Endothelial cell of umbilical vein (primary cell): ENCODE results near the gene GSTO2.

Experiments
- EZH2 ChIP-seq: IDR thresholded peaks from 2 replicates; pipeline ENCODE4 v1.6.1; 2012; ENCODE audit warnings: borderline replicate concordance, low read depth, mild to moderate bottlenecking, moderate library complexity, low read length, inconsistent platforms; ENCODE audit not compliant: severe bottlenecking
- MYC ChIP-seq: IDR thresholded peaks from one replicate; pipeline ENCODE4 v1.6.1; 2011; ENCODE audit warnings: mild to moderate bottlenecking, low read depth, low read length
- POLR2A ChIP-seq: IDR thresholded peaks from 2 replicates; pipeline ENCODE4 v1.6.1; 2012; ENCODE audit warnings: low read depth, mild to moderate bottlenecking, control low read depth, low read length
- POLR2AphosphoS5 ChIP-seq: IDR thresholded peaks from 2 replicates; pipeline ENCODE4 v1.6.1; 2012; ENCODE audit warnings: low read depth, mild to moderate bottlenecking, control low read depth, low read length, moderate library complexity; ENCODE audit not compliant: insufficient read depth
- TF ChIP-seq, protein P1 (sequence below), 2 donors: IDR thresholded peaks; 1 replicate in 1 of 2; 2 replicates in 1 of 2; pipeline ENCODE4 v1.5.1; 2011; ENCODE audit warnings: low read length in 2 of 2, mild to moderate bottlenecking in 2 of 2, moderate library complexity in 2 of 2, control low read depth in 1 of 2, inconsistent platforms in 1 of 2, low read depth in 1 of 2; ENCODE audit not compliant: insufficient read depth in 1 of 2; ENCODE audit errors: extremely low read depth in 1 of 2
- TF ChIP-seq, protein P2 (sequence below): IDR thresholded peaks from 2 replicates; pipeline ENCODE4 v1.6.1; 2011; ENCODE audit not compliant: insufficient read depth, insufficient read length

DNA sequence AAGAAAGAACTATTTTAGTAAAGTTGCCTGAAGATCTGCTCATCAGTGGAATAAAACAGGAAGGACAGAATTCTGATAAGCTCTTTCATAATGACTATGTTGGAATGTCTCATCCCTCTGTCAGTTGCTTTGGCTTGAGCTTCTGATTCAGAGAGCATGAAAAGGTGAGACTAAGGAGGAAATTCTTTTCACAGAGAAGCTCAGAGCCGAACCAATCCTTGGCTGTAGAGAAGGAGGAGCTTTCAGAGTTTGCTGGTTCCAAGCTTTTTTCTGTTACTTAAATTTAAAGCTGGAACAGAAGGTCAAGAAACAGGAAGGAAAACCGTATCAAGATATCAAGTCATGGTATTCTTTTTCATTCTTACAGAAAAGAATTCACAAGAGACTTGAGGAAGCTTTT lies 24.0 kb downstream of the GSTO2 start:
- TF ChIP-seq, protein P1, sequence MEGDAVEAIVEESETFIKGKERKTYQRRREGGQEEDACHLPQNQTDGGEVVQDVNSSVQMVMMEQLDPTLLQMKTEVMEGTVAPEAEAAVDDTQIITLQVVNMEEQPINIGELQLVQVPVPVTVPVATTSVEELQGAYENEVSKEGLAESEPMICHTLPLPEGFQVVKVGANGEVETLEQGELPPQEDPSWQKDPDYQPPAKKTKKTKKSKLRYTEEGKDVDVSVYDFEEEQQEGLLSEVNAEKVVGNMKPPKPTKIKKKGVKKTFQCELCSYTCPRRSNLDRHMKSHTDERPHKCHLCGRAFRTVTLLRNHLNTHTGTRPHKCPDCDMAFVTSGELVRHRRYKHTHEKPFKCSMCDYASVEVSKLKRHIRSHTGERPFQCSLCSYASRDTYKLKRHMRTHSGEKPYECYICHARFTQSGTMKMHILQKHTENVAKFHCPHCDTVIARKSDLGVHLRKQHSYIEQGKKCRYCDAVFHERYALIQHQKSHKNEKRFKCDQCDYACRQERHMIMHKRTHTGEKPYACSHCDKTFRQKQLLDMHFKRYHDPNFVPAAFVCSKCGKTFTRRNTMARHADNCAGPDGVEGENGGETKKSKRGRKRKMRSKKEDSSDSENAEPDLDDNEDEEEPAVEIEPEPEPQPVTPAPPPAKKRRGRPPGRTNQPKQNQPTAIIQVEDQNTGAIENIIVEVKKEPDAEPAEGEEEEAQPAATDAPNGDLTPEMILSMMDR (IDR thresholded peaks at IDR 0.05; ENCODE audit: extremely low read depth in 1 of 2, insufficient read depth in 1 of 2, low read depth in 1 of 2, low read length in 2 of 2): no peak
- TF ChIP-seq POLR2AphosphoS5 (no peak), POLR2A (no peak), EZH2 (no peak), MYC (no peak)
- TF ChIP-seq, protein P2, sequence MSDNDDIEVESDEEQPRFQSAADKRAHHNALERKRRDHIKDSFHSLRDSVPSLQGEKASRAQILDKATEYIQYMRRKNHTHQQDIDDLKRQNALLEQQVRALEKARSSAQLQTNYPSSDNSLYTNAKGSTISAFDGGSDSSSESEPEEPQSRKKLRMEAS: no peak
